Vagina (tissue), 2 donors: ENCODE results near the gene EN2.

Experiments
- POLR2A ChIP-seq, 2 donors: fragments of 450-650 bp; IDR thresholded peaks; one replicate each; pipeline ENCODE4 v1.6.1; 2017; ENCODE audit warnings: antibody characterized with exemption in 2 of 2, mild to moderate bottlenecking in 2 of 2, moderate library complexity in 2 of 2
- POLR2AphosphoS5 ChIP-seq, 2 donors: sonication (generic); formaldehyde crosslinking; IDR thresholded peaks; one replicate each; pipeline ENCODE4 v1.9.0; 2017; ENCODE audit warnings: antibody characterized with exemption in 2 of 2, mild to moderate bottlenecking in 2 of 2, low read depth in 1 of 2; ENCODE audit not compliant: insufficient read depth in 1 of 2
- TF ChIP-seq, protein P1 (sequence below), 3 experiments: fragments of 450-650 bp in 2 of 3; fragments of 200-600 bp in 1 of 3; sonication (generic) in 1 of 3; IDR thresholded peaks; one replicate each; pipeline ENCODE4 v1.5.1; 2017 to 2019; ENCODE audit warnings: antibody characterized with exemption in 3 of 3, mild to moderate bottlenecking in 2 of 3, moderate library complexity in 2 of 3

DNA sequence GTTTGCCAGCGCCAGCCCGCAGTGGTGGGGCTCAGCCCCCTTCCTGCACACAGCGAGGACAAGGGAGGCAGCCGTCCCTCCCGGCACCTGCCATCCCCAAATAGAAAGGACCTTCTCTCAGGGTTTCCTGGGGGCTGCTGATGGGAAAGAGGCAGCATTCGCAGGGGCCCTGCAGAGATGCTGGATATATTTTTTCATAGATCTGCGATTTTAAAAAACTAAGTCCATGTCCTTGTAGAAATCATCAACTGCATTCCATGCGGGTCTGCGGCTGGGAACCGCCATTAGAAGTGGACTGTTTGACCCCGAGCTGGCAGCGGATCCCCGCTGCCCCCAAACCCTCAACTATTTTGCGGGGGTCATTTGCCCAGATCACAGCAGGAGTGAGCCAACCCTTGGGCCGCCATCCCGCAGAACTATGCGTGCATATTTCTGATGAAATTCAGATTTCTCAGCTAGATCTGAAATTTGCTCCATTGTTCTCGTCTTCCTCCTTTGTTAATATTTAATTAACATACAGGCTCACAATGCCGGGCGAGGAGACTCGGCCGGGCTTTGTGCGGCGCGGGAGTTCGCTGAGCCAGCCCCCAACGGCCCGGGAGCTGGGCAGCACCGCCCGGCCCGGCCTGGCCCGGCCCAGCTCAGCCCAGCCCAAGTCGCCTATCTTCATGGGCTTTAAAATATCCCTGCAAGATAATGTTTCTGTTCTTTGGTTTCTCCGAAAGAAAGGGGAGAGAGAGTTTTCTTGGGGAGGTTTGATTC is 2.0 kb downstream of the EN2 start:
- TF ChIP-seq POLR2A (IDR thresholded peaks at IDR 0.05), result no peak
- TF ChIP-seq, protein P1, sequence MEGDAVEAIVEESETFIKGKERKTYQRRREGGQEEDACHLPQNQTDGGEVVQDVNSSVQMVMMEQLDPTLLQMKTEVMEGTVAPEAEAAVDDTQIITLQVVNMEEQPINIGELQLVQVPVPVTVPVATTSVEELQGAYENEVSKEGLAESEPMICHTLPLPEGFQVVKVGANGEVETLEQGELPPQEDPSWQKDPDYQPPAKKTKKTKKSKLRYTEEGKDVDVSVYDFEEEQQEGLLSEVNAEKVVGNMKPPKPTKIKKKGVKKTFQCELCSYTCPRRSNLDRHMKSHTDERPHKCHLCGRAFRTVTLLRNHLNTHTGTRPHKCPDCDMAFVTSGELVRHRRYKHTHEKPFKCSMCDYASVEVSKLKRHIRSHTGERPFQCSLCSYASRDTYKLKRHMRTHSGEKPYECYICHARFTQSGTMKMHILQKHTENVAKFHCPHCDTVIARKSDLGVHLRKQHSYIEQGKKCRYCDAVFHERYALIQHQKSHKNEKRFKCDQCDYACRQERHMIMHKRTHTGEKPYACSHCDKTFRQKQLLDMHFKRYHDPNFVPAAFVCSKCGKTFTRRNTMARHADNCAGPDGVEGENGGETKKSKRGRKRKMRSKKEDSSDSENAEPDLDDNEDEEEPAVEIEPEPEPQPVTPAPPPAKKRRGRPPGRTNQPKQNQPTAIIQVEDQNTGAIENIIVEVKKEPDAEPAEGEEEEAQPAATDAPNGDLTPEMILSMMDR (IDR thresholded peaks at IDR 0.05), result no peak
- TF ChIP-seq POLR2AphosphoS5 (IDR thresholded peaks at IDR 0.05; ENCODE audit: insufficient read depth in 1 of 2, low read depth in 1 of 2), result no peak
